NB4 (cell line): ENCODE measurements around the gene HPN.

Source experiments
- MYC ChIP-seq: IDR thresholded peaks from 2 replicates; pipeline ENCODE4 v1.6.1; 2011; ENCODE audit warnings: low read depth, low read length
- POLR2A ChIP-seq: IDR thresholded peaks from 2 replicates; pipeline ENCODE4 v1.6.1; 2011; ENCODE audit warnings: mild to moderate bottlenecking; ENCODE audit not compliant: insufficient read length; ENCODE audit errors: extremely low read depth
- TF ChIP-seq, protein P1 (sequence below): IDR thresholded peaks from one replicate; pipeline ENCODE4 v1.5.1; 2012; ENCODE audit warnings: low read depth, low read length

GRCh38 chr19:34995551-34995950, 46.0 kb upstream of the HPN start:
- TF ChIP-seq, protein P1, sequence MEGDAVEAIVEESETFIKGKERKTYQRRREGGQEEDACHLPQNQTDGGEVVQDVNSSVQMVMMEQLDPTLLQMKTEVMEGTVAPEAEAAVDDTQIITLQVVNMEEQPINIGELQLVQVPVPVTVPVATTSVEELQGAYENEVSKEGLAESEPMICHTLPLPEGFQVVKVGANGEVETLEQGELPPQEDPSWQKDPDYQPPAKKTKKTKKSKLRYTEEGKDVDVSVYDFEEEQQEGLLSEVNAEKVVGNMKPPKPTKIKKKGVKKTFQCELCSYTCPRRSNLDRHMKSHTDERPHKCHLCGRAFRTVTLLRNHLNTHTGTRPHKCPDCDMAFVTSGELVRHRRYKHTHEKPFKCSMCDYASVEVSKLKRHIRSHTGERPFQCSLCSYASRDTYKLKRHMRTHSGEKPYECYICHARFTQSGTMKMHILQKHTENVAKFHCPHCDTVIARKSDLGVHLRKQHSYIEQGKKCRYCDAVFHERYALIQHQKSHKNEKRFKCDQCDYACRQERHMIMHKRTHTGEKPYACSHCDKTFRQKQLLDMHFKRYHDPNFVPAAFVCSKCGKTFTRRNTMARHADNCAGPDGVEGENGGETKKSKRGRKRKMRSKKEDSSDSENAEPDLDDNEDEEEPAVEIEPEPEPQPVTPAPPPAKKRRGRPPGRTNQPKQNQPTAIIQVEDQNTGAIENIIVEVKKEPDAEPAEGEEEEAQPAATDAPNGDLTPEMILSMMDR: no peak
- no peak for TF ChIP-seq POLR2A
- no peak for TF ChIP-seq MYC
